ENCODE measurements around the gene DENND1A. TPM values are rescaled to one million over a fixed set of nuclear protein-coding genes. Genes with fewer than 3 reads are reported as not detected.

The DENND1A gene
- total and polyA plus RNA-seq, 2 experiments from 2014 or later: 13.1 to 28.7 TPM

- TF ChIP-seq JUNB (IDR thresholded peaks at IDR 0.05; ENCODE audit: unreplicated experiment): no peak
- TF ChIP-seq CTCF (conservative IDR thresholded peaks at IDR 0.05; ENCODE audit: low read depth in 2 of 2): no peak
- TF ChIP-seq ETS1 (IDR thresholded peaks at IDR 0.05): no peak
- TF ChIP-seq NANOG (IDR thresholded peaks at IDR 0.05; ENCODE audit: borderline replicate concordance): no peak
Observed at GRCh38 chr9:123796094-123796493, 133.8 kb downstream of the DENND1A start (continued).

DNA sequence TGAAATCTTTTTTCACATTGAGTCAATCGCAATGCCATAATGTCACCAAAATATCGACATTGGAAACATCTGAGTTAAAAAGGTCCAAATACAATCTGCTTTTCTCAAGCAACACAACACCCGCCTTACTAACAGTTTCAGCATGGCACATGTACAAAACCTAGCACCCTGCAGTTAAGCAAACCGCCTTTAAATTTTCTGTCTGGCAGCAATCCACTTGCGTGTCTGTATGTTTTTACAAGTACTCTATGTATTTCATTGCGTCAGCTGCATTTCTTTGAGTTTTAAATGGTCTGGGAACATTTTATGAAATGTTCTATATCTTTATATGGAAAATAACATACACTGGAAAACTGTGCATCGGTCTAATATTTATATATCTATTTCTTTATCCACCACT is 134.6 kb downstream of the DENND1A start:
- Mint-ChIP-seq H3K27ac (no peak overlapping the region), H3K4me3 (no peak overlapping the region)
- ATAC-seq: no peak
- TF ChIP-seq CREB1 (CRISPR knock-in tag; IDR thresholded peaks at IDR 0.05; ENCODE audit: low read depth) (no peak), JUNB (IDR thresholded peaks at IDR 0.05; ENCODE audit: unreplicated experiment) (no peak), EZH2phosphoT487 (IDR thresholded peaks at IDR 0.05; ENCODE audit: unreplicated experiment) (no peak), CTCF (conservative IDR thresholded peaks at IDR 0.05; ENCODE audit: low read depth in 2 of 2) (no peak), ZNF114 (CRISPR knock-in tag; IDR thresholded peaks at IDR 0.05) (no peak), EZH2 (IDR thresholded peaks at IDR 0.05; ENCODE audit: low read depth, unreplicated experiment) (no peak), POLR2AphosphoS5 (IDR thresholded peaks at IDR 0.05; ENCODE audit: low read depth) (no peak), ZNF331 (CRISPR knock-in tag; IDR thresholded peaks at IDR 0.05; ENCODE audit: low read depth) (no peak), ETS1 (IDR thresholded peaks at IDR 0.05) (no peak), NANOG (IDR thresholded peaks at IDR 0.05; ENCODE audit: borderline replicate concordance) (no peak), STAT1 (IDR thresholded peaks at IDR 0.05; ENCODE audit: unreplicated experiment) (no peak)
- TF ChIP-seq, protein P1, sequence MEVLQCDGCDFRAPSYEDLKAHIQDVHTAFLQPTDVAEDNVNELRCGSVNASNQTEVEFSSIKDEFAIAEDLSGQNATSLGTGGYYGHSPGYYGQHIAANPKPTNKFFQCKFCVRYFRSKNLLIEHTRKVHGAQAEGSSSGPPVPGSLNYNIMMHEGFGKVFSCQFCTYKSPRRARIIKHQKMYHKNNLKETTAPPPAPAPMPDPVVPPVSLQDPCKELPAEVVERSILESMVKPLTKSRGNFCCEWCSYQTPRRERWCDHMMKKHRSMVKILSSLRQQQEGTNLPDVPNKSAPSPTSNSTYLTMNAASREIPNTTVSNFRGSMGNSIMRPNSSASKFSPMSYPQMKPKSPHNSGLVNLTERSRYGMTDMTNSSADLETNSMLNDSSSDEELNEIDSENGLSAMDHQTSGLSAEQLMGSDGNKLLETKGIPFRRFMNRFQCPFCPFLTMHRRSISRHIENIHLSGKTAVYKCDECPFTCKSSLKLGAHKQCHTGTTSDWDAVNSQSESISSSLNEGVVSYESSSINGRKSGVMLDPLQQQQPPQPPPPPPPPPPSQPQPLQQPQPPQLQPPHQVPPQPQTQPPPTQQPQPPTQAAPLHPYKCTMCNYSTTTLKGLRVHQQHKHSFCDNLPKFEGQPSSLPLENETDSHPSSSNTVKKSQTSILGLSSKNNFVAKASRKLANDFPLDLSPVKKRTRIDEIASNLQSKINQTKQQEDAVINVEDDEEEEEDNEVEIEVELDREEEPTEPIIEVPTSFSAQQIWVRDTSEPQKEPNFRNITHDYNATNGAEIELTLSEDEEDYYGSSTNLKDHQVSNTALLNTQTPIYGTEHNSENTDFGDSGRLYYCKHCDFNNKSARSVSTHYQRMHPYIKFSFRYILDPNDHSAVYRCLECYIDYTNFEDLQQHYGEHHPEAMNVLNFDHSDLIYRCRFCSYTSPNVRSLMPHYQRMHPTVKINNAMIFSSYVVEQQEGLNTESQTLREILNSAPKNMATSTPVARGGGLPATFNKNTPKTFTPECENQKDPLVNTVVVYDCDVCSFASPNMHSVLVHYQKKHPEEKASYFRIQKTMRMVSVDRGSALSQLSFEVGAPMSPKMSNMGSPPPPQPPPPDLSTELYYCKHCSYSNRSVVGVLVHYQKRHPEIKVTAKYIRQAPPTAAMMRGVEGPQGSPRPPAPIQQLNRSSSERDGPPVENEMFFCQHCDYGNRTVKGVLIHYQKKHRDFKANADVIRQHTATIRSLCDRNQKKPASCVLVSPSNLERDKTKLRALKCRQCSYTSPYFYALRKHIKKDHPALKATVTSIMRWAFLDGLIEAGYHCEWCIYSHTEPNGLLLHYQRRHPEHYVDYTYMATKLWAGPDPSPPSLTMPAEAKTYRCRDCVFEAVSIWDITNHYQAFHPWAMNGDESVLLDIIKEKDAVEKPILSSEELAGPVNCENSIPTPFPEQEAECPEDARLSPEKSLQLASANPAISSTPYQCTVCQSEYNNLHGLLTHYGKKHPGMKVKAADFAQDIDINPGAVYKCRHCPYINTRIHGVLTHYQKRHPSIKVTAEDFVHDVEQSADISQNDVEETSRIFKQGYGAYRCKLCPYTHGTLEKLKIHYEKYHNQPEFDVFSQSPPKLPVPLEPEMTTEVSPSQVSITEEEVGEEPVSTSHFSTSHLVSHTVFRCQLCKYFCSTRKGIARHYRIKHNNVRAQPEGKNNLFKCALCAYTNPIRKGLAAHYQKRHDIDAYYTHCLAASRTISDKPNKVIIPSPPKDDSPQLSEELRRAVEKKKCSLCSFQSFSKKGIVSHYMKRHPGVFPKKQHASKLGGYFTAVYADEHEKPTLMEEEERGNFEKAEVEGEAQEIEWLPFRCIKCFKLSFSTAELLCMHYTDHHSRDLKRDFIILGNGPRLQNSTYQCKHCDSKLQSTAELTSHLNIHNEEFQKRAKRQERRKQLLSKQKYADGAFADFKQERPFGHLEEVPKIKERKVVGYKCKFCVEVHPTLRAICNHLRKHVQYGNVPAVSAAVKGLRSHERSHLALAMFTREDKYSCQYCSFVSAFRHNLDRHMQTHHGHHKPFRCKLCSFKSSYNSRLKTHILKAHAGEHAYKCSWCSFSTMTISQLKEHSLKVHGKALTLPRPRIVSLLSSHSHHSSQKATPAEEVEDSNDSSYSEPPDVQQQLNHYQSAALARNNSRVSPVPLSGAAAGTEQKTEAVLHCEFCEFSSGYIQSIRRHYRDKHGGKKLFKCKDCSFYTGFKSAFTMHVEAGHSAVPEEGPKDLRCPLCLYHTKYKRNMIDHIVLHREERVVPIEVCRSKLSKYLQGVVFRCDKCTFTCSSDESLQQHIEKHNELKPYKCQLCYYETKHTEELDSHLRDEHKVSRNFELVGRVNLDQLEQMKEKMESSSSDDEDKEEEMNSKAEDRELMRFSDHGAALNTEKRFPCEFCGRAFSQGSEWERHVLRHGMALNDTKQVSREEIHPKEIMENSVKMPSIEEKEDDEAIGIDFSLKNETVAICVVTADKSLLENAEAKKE (CRISPR knock-in tag; IDR thresholded peaks at IDR 0.05): no peak

More for the DNA sequence above, 134.6 kb downstream of the DENND1A start:
- Histone ChIP-seq H3K4me3 (no peak overlapping the region), H3K4me2 (no peak overlapping the region), H3K9me2 (ENCODE audit: insufficient read depth) (no peaks in the 10 kb centered on the region), H3K79me2 (replicated peaks; ENCODE audit: insufficient read depth) (peaks cover 11% of the 10 kb centered on the region), H3K27ac (ENCODE audit: low read depth) (no peak overlapping the region), H3K4me1 (ENCODE audit: insufficient read depth) (peaks cover 19% of the 10 kb centered on the region), H3K36me3 (ENCODE audit: insufficient read depth) (no peaks in the 10 kb centered on the region), H3K27me3 (ENCODE audit: insufficient read depth) (no peaks in the 10 kb centered on the region), H3F3A (replicated peaks; ENCODE audit: low read depth) (no peaks in the 10 kb centered on the region), H2AFZ (no peak overlapping the region), H4K20me1 (replicated peaks; ENCODE audit: insufficient read depth) (peaks cover 6% of the 10 kb centered on the region; the same call in 1 of the 2 replicates)
- Mint-ChIP-seq H3K36me3 (ENCODE audit: low read depth) (no peaks in the 10 kb centered on the region), H3K27me3 (ENCODE audit: insufficient read depth, low read depth, poor library complexity) (no peaks in the 10 kb centered on the region), H3K4me1 (peaks cover 23% of the 10 kb centered on the region), H3K9me3 (no peaks in the 10 kb centered on the region)
- DNase-seq (ENCODE audit: low spot score): no peak
